ENCODE measurements around the gene CDIPT. TPM values are rescaled to one million over a fixed set of nuclear protein-coding genes. Genes with fewer than 3 reads are reported as not detected.
"Not testable (repeated sequence)": the region's sequence is repeated elsewhere in the genome, so short reads cannot be mapped to it uniquely, and the experiment has no call there.

The CDIPT gene
- polyA plus RNA-seq, 3 donors, result 111 to 120 (median 117) TPM

DNA sequence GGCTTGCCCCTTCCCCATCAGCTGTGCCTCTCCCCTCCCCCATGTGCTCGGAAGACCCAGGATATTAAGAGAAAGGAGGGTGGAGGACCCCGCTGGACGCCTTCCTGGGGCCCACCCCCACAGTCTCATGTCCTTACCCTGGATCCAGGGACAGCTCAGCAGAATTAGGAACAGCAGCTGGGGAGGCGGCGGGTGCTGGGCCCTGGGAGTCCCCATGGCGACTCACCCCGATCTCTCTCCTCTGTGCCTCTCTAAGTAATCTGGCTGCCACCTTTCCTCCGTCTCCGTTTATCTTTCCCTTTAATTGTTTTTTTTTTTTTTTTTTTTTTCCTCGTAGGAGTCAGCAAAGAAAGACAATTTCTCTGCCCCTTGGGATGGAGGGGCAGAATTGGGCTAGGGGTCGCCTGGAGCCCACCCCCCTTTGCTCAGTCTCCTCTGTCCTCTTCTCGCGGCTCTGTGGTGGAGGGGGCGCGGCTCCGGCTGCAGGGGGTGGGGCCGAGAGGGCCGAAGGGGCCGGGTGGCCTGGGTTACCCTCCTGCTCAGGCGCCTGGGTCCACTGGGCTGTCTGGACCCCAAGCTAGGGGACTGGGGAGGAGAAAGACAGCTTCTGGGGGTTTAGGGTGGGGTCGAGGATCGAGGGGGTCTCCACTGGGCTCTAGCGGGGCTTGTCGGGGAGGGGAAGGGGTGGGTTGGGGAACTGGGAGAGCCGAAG lies 35.9 kb upstream of the CDIPT start:
- no peak for DNase-seq

DNA sequence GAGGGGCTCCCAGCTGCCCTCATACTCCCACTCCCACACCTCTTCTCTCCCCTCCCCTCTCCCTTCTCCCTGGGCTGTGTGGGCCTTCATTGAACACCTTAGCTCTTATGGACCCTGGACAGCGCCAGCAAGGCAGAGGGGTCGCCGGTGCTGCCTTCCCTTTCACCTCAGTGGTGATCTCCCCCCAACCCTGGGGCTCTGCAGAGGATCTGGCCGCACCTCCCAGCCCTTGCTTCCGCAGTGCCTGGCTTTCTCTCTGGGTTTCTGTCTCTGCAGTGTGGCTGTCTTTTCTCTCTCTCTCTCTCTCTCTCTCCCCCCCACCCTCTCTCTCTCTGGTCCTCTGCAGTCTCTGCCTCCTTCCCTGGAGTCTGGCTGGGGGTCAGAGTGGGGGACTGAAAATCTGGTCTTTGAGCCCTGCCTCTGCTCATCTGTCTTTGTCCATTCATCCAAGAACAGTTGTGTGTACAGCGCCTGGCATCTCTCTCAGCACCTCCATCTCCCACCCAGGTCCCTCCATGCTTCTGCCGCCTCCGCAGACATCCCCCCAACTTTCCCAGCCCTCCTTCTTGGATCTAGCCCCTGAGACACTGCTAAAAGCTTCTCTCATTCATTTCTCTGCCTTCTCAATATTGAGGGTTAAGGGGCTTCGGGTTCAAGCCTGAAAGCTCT lies 35.2 kb upstream of the CDIPT start:
- no peak for DNase-seq

DNA sequence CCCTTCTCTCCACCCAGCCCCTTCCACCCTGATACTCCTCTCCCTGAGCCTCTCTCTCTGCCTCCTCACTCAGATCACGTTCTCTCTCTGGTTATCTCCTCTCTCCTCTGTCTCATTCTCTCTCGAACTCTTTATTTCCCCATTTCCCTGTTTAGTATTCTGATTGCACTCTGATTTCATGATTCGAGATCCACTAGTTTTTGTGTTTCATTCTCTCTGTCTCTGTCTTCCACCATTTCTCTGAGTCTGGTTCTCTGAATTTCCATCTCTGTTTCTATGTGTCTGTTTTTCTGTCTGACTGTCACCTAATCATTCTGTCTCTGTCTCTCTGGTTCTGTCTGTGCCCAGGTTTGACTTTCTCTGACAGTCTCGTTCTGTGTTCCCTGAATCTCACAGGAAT lies 34.3 kb upstream of the CDIPT start:
- no peak for DNase-seq

DNA sequence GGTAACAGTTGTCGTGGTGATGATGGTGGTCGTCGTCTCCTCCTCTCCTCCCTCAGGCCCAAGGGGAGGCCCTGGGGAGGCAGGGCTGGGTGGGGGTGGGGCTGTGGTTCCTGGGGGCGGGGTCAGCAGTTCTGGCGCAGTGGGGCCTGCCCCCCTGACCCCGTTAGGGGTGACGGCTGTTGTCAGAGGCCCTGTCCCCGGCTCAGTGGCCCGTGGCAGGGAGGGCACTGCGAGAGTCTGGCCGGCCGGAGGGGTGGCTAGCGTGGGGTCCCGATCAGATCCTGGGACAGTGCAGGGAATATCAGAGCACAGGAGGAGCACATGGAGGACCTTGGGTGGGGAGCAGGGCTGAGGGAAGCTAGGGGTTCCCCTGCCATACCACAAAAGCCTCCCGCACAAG lies 33.8 kb upstream of the CDIPT start:
- no peak for DNase-seq

DNA sequence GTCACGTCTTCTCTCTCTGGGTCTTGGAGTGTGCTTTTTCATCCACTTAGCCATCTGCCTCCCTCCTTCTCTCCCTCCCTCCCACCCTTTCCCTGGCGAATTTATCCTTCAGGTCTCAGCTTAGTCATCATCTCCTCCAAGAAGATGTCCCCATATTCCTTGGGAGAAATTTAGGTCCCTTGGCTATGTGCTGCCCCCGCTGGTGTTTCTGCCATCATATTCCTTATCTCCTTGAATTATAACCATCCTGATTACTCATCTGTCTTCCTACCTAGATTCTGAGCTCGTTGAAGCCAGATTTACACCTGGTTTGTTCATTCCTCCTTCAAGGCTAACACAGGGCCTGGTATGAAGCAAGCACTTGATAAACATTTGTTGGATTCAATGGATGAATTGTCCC lies 31.3 kb upstream of the CDIPT start:
- DNase-seq, result no peak

DNA sequence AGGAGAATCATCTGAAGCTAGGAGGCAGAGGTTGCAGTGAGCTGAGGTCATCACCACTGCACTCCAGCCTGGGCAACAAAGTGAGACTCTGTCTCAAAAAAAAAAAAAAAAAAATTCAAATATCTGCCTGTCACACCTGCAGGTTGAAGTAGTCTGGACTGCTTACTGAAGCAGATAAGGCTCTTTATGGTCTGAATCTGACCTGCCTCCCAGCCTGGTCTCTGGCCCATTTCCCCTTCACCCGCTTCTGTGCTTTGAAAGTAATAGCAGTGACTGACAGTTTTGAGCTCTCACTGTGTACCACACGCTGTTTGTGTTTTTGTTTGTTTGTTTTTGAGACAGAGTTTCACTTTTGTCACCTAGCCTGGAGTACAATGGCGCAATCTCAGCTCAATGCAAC lies 30.5 kb upstream of the CDIPT start:
- no peak for DNase-seq

DNA sequence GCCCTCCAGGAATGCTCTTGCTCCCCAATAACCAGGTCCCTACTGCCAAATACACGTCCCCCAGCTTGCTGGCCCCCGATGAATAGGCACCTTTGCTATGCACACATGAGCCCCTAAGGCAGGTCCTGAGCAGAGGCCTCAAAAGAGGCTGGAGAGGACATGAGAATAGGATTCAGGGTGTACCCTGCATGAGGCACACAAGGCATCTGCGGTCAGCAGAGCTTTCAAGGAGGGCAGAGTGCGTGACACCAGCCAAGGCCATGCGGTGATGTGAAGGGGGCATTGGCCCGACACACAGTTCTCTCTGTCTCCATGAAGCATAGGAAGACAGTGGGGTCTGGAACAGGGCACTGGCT lies 29.4 kb upstream of the CDIPT start:
- no peak for DNase-seq

DNA sequence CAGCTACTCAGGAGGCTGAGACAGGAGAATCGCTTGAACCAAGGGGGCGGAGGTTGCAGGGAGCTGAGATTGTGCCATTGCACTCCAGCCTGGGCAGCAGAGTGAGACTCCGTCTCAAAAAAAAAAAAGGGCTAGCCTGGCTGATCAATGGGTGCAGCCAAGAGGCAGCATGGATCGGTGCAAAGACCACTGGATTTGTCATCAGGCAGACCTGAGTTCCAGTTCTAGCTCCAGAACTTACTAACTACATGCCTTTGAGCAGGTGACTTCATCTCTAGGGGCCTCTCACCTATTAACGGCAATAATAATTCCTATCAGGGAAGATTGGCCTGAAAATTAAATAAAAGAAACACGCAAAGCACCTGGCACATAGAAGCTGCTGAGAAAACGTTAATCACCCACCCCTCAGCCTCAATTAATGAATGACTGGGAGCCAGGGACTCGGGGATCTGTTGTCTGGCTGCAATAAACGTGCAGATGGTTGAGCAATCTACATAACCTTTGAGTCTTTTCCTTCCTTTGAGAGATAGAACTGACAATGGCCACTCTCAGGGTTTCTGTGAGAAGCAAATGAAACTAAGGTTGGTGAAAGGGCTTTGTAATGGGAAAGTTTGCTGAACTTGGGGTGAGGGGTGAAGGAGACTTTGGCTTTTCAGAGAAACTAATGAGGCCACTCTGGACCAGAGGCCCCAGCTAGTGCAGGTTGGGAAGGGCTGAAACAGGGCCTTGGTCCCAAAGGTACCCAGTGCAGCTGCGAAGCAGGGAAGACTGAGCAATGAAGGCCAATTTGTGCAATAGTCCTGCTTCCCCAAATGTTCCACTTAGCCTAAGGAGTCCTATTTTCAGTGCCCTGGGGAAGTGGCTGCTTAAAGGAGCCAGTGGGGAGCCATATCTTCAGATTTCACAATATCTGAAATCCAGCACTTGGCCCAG lies 28.8 kb upstream of the CDIPT start:
- no peak for DNase-seq

DNA sequence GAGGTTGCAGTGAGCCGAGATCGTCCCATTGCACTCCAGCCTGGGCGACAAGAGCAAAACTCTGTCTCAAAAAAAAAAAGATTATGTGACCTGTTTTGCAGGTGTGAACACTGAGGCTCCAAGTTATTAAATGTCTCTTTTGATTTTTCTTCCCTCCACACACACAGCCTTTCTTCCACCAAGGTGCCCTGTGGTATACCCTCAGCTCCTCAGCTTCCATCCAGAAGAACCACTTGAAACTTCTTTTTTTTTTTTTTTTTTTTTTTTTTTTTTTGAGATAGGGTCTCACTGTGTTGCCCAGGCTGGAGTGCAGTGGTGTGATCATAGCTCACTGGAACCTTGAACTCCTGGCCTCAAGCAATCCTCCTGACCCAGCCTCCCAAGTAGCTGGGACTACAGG lies 26.3 kb upstream of the CDIPT start:
- not testable (repeated sequence) for DNase-seq

DNA sequence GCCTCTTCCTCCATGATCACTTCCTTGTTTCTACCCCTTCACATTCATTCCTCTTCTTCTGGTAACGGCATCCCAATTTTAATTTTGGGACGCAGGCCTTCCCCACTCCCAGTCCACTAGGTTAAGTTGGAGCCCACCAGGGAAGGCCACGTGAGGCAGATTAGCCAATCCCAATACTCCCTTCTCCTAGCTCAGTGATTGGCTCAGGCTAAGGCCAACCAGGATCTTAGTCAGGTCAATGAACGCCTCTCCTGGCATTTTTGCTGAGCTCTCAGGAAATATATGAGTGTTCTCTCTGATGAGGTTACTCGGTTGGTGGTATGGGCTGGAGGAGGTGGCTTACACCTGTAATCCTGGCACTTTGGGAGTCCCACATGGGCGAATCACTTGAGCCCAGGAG lies 21.0 kb upstream of the CDIPT start:
- DNase-seq, result no peak

DNA sequence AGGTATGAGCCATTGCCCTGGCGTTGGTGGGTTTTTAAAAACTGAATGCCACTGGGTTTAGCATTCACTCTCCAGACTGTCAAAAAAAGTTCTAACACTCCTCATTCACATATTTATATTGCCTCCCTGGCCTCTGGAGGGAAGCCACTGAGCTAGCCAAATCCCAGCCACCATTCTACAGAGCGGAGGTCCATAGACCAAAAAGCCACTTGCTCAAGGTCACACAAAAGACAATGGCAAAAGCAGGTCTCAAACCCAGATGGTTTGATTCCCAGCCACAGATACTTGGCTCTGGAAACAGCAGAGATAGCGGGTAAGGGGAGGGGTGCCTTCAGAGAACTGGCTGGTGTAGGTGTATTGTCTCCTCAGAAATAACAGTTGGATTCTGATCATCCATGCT lies 18.0 kb upstream of the CDIPT start:
- no peak for DNase-seq

DNA sequence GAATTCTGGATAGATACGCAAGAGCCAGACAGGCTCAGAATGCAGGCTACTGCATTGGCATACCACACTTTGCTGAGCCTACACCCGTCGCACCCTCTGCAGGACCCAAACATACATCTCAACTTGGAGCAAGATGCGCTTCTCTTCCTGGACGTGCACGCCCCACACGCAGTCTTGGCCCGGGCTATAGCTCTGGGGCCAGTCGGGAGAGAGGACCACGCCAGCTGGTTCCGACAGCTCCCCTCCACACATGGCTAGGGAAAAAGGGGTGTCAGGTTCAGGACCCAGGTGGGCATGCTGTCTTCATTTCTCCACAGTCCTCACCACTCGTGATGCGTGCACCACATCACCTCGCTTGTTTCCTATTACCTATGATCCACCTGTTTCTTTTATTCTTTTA lies 15.1 kb upstream of the CDIPT start:
- no peak for DNase-seq

DNA sequence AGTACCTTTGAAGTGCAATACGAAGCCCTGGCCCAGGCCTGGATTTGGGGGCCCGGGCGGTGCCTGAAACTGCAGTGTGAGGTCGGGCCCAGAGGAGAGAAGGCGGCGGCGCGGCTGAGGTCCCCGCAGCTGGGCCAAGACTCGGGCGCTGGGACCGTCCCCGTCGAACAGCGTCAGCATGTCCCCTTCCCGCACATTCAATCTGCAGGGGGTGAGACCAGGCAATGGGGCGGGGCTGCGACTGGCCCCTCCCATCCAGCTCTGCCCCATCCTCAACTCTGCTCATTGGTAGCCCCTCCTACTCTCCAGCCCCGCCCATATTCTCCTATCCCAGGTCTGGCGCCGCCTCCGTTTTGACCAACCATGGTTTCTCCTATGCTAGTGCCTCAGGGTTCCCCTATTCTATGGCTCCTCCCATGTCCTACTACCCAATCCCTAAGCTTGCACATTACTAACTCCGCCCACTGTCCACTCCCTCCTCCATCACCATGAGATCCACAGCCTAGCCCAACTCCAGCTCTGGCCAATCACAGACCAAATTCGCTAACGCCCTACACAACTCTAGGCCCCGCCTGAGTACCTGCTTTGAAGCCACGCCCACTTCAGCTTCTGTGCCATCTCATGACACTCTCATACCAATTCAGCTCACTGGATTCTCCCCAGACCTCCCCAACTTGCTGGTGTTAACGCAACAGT lies 14.4 kb upstream of the CDIPT start:
- DNase-seq, result no peak

DNA sequence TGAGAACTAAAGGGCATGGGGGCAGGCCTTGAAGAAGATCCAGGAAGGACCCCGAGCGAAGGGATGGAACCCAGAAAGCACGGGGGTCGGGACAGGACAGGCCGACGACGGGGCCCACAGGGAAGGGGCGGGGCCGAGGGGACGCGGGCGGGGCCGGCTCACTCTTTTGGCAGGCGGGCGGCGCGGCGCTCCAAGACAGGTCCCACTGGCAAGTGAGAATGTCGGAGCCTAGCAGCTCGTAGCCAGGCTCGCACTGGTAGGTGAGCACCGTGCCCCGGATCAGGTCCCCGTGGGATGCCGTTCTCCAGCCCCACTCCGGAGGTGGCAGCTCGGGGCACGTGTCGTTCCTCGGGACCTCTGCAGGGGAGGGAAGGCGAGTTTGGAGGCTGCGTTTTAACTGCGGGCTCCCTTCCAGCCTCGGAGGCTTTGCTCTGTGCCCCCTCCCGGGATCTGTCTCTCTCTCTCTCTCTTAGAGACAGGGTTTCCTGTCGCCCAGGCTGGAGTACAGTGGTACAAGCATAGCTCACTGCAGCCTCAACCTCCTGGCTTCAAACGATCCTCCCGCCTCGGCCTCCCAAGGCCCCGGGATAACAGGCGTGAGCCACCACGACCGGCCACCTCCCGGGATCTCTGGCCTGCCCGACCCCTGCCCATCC lies 13.7 kb upstream of the CDIPT start:
- DNase-seq, result no peak

DNA sequence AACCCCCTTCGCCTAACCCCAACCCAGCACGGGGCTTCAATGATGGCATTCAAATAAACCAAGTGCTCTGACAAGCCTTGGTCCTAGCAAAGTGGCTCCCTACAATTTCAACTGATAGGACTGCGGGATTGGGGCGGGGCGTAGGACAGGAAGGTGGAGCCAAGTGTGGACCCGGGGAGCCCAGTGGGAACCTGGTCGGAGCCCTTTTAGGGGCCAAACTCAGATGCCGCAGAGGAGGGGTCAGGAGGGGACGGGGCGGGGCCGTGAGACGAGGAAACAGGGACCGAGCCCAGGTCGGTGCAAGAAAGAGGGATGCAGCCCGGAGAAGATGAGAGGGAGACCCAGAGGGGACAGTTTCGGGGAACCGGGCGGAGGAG lies 13.2 kb upstream of the CDIPT start:
- no peak for DNase-seq

DNA sequence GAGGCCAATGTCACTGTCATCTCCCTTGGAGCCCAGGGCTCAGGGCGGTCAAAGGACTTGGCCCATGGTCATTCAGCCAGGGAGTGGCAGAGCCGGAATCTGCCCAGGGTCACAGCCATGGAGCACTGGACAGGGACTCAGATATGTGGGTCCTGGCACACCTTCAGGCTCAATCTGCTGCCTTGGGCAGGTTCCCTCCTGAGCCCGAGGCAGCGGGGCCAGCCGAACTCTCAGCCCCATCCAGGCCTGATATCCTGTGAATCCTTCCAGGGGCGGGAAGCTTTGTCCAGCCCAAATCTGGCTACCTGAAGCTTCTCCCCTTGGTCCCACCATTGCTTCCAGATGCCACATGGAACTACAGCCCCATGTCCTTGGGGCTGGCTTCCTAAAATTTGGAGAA lies 12.2 kb upstream of the CDIPT start:
- no peak for DNase-seq

DNA sequence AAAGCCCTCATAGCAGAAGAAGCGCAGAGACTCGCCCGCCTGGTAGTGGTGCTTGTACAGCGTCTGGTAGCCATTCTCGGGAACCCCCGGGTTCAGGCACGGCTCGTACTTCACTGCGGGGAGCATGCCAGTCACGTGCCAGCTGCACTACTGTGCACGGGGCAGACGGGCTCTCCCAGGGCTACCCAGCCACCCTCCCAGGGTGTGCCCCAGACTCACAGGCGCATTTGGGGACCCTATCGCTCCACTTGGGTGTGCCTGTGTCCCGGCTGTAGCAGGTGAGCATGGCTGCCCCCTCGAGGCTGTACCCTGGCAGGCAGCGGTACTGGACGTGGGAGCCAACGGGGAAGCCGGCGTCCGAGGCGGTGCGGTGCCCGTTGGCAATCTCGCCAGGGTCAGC lies 10.3 kb upstream of the CDIPT start:
- DNase-seq, result no peak

DNA sequence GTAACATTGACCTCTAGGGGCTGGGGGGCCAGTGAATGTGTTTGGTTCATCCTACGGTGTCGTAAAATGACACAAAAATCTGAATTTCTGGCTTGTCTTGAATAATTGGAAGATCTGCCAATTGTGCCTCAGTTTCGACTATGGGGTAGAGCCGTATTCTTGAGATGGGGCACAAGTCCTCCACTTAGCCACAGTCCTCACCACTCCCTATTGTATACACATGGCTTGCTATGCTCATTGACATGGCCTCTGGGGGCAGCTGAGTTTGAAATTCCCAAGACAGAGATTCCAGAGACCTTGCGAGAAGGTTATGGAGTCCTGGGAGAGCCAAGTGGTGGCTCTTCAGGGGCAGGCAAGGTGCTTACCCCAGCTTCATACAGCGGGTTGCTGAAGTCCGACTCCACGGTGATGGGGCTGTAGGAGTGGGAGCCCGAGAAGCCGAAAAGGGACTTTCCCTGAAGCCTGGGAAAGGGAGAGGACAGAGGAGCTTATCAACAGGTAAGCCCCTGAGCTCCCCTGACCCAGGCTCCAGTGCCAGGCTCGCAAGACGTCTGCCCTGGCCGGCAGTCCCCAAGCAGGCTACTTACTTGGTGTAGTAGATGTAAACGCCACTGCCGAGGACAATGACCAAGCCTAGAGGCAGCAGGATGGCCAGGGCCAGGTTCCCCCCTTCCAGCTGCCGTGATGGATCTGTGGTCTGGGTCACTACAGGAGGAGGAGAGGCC lies 9.0 kb upstream of the CDIPT start:
- no peak for DNase-seq

DNA sequence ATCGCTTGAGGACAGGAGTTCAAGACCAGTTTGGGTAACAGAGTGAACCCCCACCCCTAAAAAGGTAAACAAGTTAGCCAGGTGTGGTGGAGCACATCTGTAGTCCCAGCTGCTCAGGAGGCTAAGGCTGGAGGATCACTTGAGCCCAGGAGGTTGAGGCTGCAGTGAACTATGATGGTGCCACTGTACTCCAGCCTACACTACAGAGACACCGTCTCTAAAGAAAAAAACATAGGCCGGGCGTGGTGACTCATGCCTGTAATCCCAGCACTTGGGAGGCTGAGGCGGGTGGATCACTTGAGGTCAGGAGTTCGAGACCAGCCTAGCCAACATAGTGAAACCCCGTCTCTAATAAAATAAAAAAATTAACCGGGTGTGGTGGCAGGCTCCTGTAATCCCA lies 6.0 kb upstream of the CDIPT start:
- not testable (repeated sequence) for DNase-seq

DNA sequence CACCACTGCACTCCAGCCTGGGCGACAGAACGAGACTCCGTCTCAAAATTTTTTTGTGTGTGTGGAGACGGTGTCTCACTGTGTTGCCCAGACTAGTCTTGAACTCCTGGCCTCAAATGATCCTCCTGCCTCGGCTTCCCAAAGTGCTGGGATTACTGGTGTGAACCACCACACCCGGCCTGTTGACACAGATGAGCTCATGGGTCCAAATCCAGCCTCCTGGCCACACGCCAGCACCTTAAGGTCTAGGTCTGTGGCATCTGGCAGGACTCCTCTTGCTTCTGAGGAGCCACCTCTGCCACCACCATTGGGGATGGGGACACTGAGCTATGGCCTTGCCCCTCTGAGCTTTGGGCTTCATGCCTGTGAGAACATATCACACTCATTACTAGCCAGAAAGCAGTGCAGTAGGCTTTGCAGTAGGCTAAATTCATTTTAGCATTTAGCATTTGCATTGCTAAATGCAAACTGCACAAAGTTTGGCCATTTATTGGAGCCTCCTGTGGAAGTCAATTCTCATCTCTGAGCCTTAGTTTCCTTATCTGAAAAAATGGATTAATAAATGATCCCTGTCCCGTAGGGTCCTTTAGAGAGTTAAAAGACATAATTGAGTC lies 5.5 kb upstream of the CDIPT start:
- DNase-seq, result no peak

DNA sequence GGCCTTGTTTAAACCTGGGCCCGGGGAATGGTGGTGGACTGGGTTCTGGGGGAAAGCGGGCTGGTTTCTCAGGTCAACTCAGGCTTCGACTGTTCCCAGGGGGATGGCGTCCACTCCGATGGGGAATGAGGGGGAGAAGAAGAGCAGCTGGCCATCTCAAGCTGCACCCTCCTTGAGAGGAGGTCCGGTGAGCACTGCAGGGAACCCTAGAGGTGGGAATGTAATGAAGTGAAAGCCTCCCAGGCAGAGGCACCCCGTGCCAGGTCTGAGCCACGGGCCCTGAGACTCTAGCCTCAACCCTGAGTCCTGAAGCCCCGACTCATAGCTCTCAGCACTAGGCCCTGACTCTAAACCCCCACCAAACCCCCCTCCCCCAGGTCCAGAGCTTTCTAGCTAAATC lies 1.2 kb upstream of the CDIPT start:
- DNase-seq, result no peak

Data from renal pelvis (tissue), 4 donors.